Activated naive CD4-positive, alpha-beta T cell treated with Interleukin-2 at 50 U/mL for 16 hours (primary cell): ENCODE measurements around the gene CRYGS.
"Not testable (repeated sequence)": the region's sequence is repeated elsewhere in the genome, so short reads cannot be mapped to it uniquely, and the experiment has no call there.

Source experiments
- DNase-seq: peaks from one replicate; pipeline ENCODE4 v3.0.0-alpha.2; 2020

CRYGS gene

DNA sequence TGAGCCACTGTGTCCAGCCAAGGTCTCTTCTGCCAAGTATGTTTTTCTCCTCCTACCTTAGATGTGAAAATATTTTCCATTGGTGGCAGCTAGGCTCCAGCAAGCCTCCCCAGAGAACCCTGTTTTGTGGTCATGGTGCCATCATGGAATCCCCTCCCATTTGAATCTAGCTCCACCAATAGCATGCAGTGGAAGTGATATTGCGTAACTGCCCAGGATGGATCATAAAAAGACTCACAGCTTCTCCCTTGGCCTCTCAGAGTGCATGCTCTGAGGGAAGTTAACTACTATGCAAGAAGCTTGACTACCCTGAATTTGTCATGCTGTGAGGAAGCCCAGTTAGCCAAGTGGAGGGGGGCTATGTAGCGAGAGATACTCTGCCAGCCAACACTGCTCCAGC lies 27.5 kb downstream of the CRYGS start:
- no peak for DNase-seq

DNA sequence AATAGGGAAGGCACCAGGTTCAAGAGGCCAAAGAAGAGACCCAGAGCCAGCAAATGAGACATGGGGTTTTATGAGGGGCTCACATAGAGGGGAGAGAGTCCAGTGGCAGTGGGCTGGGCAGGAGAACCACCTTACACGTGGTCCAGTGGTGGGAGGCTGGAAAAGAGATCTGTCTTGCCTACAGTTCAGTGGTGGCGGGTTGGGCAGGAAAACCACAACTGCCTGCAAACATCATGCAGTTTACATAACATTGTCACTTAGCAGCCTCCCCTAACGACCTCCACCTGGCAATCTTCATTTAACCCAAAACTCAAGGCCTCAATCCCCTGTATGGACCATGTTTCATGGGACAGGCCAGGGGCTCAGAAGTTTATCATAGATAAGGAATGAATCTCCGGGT lies 29.1 kb downstream of the CRYGS start:
- peak; percentile 33 for DNase-seq

DNA sequence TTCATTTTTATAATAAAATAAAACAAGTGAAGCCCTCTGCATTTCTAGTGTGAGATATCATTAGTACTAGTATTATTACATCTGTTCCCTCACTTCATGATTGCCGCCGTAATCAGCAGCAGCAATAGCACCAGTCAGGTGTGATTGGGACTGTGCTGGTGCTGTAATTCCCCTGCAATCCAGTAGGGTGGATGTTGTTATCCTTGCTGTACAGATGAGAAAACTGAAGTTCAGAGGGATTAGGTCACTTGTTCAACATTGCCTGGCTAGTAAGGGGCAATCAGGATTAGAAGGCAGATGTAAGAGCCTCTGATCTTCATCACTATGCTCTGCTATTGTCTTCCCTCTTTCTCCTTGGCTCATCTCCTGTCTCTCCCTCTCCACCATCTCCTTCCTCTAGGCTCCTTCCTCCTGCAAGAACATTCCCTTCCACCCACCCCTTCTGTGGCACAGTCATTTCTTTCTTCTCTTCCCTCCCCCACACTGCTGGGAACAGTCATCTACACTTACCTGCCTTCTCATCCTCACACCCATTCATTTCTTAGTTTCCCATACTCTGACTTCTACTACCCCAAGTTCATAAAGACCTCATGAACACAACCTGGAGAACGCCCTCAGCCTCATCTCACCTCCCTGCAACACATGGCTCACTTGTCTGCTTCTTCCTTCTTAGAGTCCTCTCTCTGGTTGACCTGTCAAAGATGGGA lies 29.7 kb downstream of the CRYGS start:
- DNase-seq, result peak; percentile 29

DNA sequence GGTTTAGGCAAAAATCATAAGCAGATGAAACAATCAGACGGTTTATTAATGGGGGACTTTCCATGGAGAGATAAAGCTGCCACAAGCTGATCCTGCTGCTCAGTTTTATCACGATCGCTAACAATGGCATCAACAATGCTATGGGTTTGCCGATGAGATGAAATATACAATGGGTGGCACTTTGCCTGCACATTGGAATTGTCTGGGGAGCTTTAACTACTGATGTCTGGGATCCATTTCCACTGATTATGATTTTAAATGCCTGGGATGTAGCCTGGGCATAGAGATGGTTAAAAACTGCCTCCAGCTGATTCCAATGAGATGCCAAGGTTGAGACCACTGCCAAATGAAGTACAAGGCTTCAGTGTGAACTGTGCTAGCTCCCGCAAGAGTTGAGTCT lies 30.8 kb downstream of the CRYGS start:
- DNase-seq, result no peak

DNA sequence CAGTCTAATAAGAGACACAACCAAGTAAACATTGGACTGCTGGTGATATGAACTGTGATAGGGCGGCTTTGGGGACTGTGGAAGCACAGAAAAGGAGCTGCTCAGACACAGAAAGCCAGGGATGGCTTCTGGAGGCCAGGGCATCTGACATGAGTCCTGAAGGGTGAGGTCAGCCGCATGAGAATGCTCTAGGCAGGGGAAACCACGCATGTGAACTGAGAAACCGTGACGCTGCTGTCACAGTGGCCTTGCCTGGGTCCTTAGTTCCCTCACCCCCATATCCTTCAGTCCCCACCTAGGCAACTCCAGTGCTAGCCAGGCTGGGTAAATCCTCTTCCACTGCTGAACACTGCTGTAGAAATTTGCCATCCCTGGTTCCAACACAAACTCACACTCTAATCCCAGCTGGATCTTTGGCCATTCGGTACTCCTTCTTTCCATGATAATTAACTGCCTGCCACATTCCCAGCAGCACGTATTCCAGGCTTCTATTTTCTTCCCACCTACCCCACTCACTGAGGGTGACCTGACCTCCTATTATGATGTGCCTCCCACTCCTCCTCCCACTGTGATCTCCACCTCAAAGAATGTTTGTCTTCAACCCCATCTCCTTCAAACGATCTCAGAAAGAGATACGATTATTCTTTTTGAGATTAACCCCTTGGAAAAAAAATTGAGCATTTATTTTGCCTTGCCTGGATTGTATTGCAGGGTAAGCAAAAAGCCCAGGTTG lies 31.4 kb downstream of the CRYGS start:
- DNase-seq, result no peak

DNA sequence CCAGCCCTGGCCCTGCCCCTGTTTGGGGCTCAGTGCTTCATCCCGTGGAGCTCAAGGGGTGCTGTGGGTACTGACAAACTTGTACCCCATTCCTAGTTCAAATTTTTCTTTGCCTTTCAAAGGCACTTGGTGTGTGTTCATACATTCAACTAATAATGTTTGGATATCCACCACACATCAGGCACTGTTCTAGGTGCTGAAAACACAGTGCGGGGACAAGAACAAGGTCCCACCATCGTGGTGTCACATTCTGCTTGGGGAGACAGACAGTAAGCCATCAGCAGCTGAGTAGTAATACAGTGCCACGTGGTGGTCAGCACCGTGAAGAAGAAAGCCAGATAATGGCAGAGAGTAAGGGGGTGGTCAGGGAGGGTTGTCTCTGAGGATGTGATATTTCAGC lies 32.5 kb downstream of the CRYGS start:
- no peak for DNase-seq

DNA sequence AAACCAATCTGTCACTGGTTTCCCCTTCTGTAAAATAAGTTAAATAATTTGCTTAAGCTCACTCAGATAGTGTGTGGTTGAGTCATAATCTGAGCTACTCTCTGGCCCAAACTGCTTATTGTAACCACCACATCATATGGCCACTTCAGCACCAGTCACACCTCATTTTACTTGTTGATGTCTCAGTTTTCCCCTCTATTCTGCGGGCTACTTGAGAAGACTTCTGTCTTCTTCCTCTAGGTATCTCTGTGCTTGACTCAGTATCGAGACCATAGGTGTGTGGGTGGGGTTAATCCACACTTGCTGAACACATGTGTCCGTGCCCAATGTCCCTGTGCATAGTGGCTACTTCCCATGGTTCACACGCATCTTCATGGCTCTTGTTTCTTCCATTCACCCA lies 32.9 kb downstream of the CRYGS start:
- peak; percentile 19 for DNase-seq

DNA sequence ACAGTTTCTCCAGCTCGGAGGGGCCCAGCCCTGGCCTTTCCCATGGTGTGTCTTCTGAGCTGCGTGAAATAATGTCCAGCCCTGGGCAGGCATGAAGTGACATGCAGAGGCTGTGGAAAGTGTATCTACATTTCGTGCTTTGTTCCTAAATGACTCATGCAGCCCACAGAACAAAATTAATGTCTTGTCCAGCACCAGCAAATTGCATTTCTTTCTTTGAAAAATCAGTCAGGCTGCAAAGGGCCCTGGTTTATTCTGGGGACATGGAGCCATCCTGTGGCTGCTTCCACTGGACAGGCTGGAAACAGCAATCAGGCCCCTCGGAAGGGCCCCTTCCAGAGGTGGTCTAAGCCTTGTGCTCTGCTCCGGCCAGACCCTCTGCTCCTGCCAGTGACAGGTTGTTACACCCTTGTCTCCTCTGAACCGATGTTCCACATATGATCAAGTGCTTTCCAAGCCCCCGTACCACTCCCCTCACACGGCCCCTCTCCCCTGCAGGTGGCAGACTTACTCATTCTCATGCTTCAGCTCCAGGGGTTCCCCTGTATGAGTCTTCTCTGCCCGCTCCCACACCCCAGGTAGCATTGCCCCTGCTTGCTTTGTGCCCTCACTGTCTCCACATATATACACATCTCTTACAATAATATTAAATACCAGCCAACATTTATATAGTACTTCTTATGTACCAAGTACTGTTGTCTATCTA lies 33.7 kb downstream of the CRYGS start:
- DNase-seq, result no peak

DNA sequence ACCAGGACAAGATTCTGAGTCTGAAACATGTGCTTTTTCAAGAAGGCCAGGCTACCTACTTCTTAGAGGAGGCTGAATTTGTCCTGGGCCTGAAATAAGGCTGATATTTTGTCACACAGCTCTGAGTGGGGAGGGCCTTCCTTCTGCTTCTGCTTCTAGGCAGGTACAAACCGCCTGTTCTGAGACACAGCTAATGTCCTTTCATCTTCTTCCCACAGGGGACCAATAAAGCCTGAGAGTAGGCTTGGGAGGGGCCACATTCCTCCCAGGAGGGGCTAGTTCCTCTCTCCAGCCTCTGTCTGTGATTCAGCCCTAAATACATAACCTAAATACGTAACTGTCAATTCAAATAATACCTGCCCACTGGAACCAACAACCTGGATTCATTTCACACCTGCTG lies 34.8 kb downstream of the CRYGS start:
- no peak for DNase-seq

DNA sequence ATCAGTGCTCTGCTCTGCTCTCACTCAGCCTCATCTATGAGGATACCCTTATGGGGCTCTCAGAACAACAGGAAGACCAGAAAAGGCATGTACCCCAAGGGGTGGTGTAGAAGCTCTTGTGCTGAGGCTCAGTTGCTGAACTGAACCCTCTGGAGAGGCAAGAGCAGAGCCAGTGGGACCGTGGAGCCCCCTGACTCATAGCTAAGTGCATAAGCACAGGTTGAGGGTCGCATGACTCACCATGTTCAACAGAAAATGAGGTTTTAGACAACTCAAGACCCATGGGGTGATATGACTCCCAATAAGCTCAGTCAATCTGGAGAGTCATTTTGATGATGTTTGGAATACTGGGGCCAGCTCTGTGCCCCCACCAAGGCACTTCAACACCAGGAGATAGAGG lies 37.3 kb downstream of the CRYGS start:
- no peak for DNase-seq

DNA sequence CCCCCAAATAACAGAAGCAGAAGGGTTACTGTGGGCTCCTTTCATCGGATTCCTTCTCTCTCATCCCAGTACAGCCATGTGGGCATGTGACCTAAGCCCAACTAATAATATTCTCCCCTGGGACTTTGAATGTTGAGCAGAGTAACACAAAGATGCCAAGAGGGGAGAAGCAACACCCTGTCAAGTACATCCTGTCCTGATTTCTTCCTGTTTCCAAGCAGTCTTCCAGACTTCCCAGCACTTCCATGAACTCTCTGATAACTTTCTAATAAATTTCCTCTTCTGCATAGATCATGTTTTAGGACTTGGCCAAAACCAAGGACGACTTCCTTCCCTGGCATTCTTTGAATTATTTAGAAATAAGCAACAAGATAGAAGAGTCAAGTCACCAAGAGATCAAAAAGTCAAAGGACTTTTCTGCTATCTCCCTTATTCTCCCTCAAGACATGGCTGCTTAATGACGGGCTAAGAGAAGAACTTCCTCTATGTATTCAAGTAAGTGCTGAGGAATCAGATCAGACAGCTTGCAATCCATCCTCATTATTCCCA lies 37.9 kb downstream of the CRYGS start:
- no peak for DNase-seq

DNA sequence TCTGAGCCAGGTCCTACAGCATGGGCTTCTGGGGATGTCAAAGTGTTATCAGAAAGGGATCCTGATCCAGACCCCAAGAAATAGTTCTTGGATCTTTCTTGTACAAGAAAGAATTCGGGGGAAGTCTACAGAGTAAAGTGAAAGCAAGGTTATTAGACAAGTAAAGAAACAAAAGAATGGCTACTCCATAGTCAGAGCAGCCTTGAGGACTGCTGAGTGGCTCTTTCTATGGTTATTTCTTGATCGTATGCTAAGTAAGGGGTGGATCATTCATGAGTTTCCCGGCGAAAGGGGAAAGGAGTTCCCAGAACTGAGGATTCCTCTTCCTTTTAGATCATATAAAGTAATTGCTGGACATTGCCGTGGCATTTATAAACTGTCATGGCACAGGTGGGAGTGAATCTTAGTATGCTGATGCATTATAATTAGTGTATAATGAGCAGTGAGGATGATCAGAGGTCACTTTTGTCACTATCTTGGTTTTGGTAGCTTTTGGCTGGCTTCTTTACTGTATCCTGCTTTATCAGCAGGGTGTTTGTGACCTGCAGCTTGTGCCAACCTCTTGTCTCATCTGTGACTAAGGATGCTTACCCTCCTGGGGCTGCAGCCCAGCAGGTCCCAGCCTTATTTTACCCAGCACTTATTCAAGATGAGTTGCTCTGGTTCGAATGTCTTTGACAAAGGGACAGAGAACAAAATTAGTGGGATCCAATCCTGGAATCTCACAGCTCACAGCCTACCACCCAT lies 41.0 kb downstream of the CRYGS start:
- no peak for DNase-seq

DNA sequence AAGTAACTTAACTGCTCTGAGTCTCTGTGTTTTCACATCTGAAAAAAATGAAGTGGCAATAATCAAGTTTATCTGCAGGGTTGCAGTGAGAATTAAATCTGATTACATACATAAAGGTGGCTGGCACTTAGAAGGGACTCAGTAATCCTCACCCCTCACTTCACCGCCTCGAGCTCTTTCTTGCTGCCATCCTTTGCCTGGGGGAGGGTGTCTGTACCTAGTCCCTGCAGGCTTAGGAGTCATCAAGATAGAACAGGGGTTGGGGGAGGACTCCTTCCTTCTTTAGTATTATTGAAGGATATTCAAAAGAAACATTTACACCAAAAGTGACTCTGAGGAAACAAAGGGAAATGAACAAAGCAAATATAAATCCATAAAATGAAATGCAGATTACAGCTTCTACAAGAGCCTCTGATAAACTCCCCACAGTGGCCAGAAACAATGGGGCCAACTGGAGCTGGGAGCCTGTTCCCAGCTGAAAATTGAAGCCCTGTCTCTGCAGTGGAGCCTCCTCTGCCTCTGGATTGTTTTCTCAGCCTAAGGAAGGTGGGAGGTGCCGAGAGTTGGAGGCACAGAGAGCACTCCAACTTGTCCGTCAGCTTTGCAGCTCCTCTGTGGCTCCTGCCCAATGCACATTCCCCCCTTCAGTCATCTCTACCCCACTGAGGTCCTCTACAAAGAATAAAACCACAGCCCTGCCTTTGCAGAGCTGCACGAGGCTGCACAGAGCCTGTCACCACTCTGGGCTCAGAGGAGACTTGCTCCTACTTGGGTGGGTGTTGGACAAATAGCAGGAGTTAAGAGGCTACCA lies 41.8 kb downstream of the CRYGS start:
- no peak for DNase-seq

DNA sequence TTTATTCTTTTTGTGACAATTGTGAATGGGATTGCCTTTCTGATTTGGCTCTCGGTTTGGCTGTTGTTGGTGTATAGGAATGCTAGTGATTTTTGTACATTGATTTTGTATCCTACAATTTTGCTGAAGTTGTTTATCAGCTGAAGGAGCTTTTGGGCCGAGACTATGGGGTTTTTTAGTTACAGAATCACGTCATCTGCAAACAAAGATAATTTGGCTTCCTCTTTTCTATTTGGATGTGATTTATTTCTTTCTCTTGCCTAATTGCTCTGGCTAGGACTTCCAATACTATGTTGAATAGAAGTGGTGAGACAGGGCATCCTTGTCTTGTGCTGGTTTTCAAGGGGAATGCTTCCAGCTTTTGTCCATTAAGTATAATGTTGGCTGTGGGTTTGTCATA lies 44.2 kb downstream of the CRYGS start:
- not testable (repeated sequence) for DNase-seq

DNA sequence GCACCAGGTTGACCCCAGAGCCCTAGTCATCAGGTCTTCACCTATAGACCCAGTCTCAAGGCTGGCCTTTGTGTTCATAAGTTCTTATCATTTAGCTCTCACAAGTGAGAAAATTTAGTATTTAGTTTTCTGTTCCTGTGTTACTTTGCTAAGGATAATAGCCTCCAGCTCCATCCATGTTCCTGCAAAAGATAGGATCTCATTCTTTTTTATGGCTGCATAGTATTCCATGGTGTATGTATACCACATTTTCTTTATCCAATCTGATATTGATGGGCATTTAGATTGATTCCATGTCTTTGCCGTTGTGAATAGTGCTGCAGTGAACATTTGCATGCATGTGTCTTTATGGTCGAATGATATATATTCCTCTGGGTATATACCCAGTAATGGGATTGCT lies 46.2 kb downstream of the CRYGS start:
- DNase-seq, result not testable (repeated sequence)

DNA sequence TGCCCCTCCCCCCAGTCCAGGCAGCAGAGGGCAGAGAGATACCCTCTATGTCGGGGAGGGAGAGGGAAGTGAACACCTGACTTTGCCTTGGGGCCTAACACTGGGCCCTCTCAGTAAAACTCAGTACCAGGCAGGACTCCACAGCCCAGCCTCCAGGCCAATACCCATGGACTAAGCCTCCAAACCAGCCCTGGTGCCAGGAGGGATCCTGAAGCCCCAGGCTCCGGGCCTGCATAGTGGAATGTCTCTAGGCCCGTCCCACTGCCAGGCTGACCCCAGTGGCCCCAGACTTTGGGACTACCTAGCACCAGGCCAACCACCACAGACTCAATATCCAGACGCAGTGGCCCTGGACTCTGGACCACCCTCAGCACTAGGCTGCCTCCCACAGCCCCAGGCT lies 46.6 kb downstream of the CRYGS start:
- no peak for DNase-seq

DNA sequence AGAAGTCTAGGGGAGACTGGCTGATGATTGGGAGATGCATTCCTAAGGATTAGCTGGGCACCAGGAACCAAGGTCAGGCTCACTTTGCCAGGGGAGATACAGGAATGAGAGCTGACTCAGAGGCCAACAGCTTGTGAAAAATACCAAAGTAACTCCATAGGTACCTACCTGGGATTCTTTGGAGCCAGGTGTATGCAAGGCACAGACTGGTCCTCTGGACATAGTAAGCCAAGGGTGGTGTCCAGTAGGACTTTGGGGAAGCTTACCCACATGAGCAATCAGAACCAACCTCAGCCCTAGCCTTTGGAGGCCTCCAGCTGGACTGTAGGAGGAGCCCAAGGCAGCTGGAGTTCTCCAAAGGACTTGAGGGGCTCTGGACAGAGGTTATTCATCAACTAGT lies 47.5 kb downstream of the CRYGS start:
- no peak for DNase-seq

DNA sequence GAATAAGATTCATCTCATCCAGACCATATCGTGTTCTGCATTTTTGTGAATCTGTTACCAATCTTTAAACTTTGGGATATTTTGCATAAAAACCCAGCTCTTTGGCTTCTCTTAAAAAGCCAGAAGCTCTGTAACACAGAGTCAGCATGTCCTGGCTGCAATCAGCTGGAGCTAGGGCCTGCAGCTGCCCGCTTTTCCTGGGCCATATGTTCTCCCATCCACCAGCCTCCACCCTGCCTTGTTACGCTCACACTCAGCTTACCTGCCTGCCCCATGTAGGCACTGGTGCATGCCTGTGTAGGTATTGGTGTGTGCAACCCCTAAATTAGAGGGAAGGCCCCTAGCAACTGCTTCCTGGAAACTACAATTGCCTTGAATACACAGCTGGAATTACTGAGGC lies 48.2 kb downstream of the CRYGS start:
- no peak for DNase-seq

DNA sequence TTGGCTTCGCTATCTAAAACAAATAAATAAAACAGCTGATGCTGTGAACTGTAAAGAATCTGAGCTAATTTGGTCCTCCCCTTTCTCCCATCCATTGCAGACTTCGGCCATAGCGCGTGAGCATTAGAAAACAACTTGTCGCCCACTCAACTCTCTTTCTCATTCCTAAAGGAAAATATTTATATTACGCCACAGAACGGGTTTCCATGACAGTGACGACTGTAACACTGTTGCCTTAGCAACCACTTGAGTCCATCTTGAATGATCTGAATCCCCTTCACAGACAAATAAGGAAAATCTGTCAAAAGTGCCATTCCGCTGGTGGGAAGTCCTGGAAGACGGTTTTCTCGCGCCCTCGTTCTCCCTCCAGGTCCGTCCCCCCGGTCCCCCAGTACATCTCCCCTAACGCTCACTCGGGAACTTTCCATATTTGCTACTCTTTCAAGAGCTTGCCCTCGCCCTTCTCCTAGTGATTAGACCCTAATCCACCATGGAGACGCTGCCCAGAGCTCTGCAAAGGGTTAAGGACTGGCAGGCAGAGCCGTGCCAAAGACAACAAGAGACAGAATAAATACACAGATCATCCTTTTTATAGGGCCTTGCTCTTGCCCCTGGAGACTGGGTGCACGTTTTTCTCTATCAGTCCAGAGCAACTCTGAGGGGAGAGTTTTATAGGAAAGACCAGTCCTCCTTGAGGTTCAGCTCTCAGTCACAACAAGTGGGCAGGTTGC lies 50.5 kb downstream of the CRYGS start:
- no peak for DNase-seq

DNA sequence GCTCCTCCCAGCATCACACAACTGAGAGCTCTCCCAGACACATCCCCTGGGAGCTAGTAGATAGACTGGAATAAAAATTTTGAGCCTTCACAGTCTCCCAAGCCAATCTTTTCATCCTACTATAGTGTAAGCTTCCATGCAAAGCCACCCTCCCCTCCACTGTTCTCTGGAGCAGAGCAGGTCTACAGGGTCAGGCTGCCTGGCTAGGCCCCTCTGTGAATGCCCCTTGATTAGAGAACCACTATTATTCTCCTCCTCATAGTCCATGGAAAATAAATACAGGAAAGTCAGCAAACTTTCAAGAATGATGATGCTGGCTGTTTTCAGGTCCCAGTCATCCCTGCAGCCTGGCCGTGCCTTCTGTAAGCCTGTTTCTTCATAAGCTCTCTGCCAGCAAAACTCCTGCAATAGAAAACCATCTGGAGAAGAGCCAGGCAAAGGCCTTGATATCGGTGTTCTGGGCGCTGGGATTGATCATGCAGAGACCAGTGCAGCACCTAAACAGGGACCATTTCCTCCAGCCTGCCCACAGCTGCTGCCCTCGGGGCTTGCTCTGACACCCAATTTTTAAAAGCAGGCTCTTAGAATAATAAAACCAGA lies 51.7 kb downstream of the CRYGS start:
- DNase-seq, result no peak

DNA sequence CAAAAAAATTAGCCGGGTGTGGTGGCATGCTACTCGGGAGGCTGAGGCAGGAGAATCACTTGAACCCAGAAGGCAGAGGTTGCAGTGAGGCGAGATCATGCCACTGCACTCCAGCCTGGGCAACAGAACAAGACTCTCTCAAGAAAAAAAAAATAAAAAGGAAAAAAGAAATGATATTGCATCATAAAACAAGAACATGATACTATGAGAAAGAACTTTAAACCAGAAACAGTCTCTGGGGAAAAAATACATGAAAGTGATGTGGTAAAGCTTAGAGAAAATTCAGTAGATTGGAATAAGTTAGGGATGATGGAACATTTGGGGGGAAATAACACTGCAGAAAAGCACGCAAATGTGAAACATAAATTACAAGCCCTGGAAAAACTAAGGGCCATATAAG lies 54.7 kb downstream of the CRYGS start:
- no peak for DNase-seq
